ENCODE measurements around the gene ARSG. TPM values are rescaled to one million over a fixed set of nuclear protein-coding genes. Genes with fewer than 3 reads are reported as not detected.

Gene ARSG
- total and polyA plus RNA-seq, 2 of the 4 experiments (the other 2 are of a cell fraction), result 2.9 to 3.0 TPM

DNA sequence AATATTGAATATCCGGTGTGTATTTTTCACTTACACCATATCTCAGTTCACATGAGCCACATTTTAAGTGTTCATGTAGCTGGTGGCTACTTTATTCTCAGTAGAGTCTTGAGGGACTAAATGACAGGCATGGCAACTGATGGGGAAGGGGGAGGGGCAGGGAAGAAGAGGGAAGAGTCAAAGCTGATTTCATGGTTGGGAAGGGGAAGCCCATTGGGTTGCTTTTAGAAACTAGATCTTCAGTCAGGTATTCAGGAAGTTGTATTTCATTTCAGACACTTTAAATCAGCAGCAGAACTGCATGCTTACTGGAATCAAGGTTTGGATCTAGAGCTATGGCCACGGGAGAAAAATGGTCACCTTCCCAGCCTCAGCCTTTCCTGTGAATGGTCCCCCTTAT is 168.9 kb downstream of the ARSG start:
- BruUV-seq (replicated peaks), result no TSS peak
- Histone ChIP-seq H3K27ac (ENCODE audit: insufficient read depth, low read length) (no peak overlapping the region), H3K18ac (ENCODE audit: low read depth, low read length) (no peak overlapping the region), H2BK120ac (ENCODE audit: low read depth, low read length) (no peak overlapping the region), H3K79me1 (ENCODE audit: low read depth in 1 of 2, low read length in 2 of 2) (peaks cover 0 to 15% of the 10 kb centered on the region in 2 experiments; a peak in 2 of 4 replicates), H3K4me1 (ENCODE audit: control insufficient read depth, insufficient read depth, low read length) (no peaks in the 10 kb centered on the region), H3K4me3 (ENCODE audit: insufficient read depth, low read depth, low read length) (no peak overlapping the region), H4K5ac (ENCODE audit: low read depth, low read length) (no peak overlapping the region), H4K20me1 (ENCODE audit: insufficient read depth, low read length) (peaks cover 15% of the 10 kb centered on the region; the same call in 1 of the 2 replicates), H2BK20ac (ENCODE audit: low read depth, low read length) (no peak overlapping the region), H4K8ac (ENCODE audit: low read depth in 2 of 2, low read length in 2 of 2) (no peak overlapping the region), H2BK5ac (ENCODE audit: low read depth, low read length, poor library complexity, severe bottlenecking) (no peak overlapping the region), H3K56ac (ENCODE audit: extremely low read depth, insufficient read depth, low read length) (no peak overlapping the region), H3K9me1 (ENCODE audit: insufficient read depth, low read length) (no peaks in the 10 kb centered on the region), H3K4ac (ENCODE audit: low read depth, low read length) (no peak overlapping the region), H3K27me3 (ENCODE audit: control insufficient read depth, insufficient read depth, low read length) (peaks cover 2% of the 10 kb centered on the region; the same call in 1 of the 2 replicates), H4K91ac (ENCODE audit: insufficient read depth, low read depth, low read length) (no peak overlapping the region), H2AK9ac (replicated peaks; ENCODE audit: low read depth, low read length, poor library complexity) (no peak overlapping the region), H3K9ac (ENCODE audit: low read depth, low read length) (no peak overlapping the region), H2AFZ (replicated peaks; ENCODE audit: low read length, poor library complexity) (no peak overlapping the region), H2BK15ac (ENCODE audit: low read depth, low read length) (no peak overlapping the region), H3K14ac (replicated peaks; ENCODE audit: low read depth, low read length) (no peak overlapping the region), H3K9me3 (ENCODE audit: control insufficient read depth, insufficient read depth, low read length) (no peaks in the 10 kb centered on the region), H3K23ac (ENCODE audit: low read depth, low read length) (no peak overlapping the region), H3K36me3 (ENCODE audit: control insufficient read depth, insufficient read depth, low read length) (no peaks in the 10 kb centered on the region), H3K4me2 (ENCODE audit: low read depth, low read length) (no peak overlapping the region), H2AK5ac (ENCODE audit: low read depth, low read length) (no peak overlapping the region)
- CTCF ChIA-PET, result interaction anchor here (0.6 kb wide), 1 partner anchor 290 kb away, joined by 3 read pairs; no protein-coding TSS in a partner anchor
- POLR2A ChIA-PET (ENCODE audit: unreplicated experiment), result no interaction called here
- intact Hi-C loops (cut with micrococcal nuclease), result loop anchor here (5.0 to 10.0 kb wide), 3 partner anchors 258 to 785 kb away; no protein-coding TSS in a partner anchor
- ATAC-seq (ENCODE audit: low read depth), result no peak
- WGBS, 2 experiments (ENCODE audit: extremely low coverage in 2 of 2, insufficient read length in 1 of 2), result no CpG with 5 or more reads among the region's 2 CpGs
- no peak for DNase-seq
- dilution Hi-C loops (cut with HindIII; ENCODE audit: low sequenced_read_pairs, unreplicated experiment), result no loop called here
- in situ Hi-C loops (cut with MboI; ENCODE audit: low sequenced_read_pairs), result loop anchor here (25.0 kb wide), 1 partner anchor 498 kb away; no protein-coding TSS in a partner anchor
- TF ChIP-seq NFE2L2 (IDR thresholded peaks at IDR 0.05; ENCODE audit: low read depth, low read length) (no peak), SMC3 (IDR thresholded peaks at IDR 0.05; ENCODE audit: low read depth, low read length) (no peak), MAFK (IDR thresholded peaks at IDR 0.05; ENCODE audit: low read depth, low read length) (no peak), CHD1 (IDR thresholded peaks at IDR 0.05; ENCODE audit: low read depth, low read length) (no peak)

All from IMR-90 (cell line).